Panc1 (cell line): ENCODE measurements around the gene NTF4. TPM values are rescaled to one million over a fixed set of nuclear protein-coding genes. Genes with fewer than 3 reads are reported as not detected.
"Not testable (repeated sequence)": the region's sequence is repeated elsewhere in the genome, so short reads cannot be mapped to it uniquely, and the experiment has no call there.

ENCODE experiments used
- ATAC-seq: fragments of 200-7000 bp; cut with Tn5 transposase; 2 replicates; pipeline ENCODE4 v1.9.1; 2020; ENCODE audit warnings: mild to moderate bottlenecking, moderate library complexity
- BruUV-seq: library from RNA; stranded (reverse); fragments of 400-500 nt; replicated peaks from 2 replicates; lab custom pipeline; 2021; lab: Mats Ljungman, UMichigan
- CTCF ChIA-PET: fragments of 300-600 bp; sonication (Branson Sonifier 250); formaldehyde crosslinking; loops from one replicate; lab custom pipeline; 2022; ENCODE audit warnings: antibody characterized with exemption; lab: Charles Lee
- POLR2A ChIA-PET: fragments of 300-600 bp; sonication (Branson Sonifier 250); formaldehyde crosslinking; loops from one replicate; lab custom pipeline; 2022; ENCODE audit warnings: antibody characterized with exemption; lab: Charles Lee
- DNase-seq: peaks from one replicate; pipeline ENCODE4 v3.0.0-alpha.2; 2010; ENCODE audit warnings: low read depth, low spot score
- H3K27ac ChIP-seq: 2 replicates; pipeline ENCODE4 v1.5.1; 2011; ENCODE audit warnings: mild to moderate bottlenecking, low read length, inconsistent platforms
- H3K27me3 ChIP-seq: fragments of 200-500 bp; sonication (Bioruptor generic); 2 replicates; pipeline ENCODE4 v1.6.0; 2014; ENCODE audit warnings: low read length, inconsistent platforms; ENCODE audit not compliant: control insufficient read depth, insufficient read depth
- H3K36me3 ChIP-seq: fragments of 200-500 bp; sonication (Bioruptor generic); 2 replicates; pipeline ENCODE4 v1.5.1; 2014; ENCODE audit warnings: inconsistent platforms, mild to moderate bottlenecking, low read length, moderate library complexity; ENCODE audit not compliant: control insufficient read depth, insufficient read depth
- H3K4me1 ChIP-seq: 2 replicates; pipeline ENCODE4 v1.5.1; 2011; ENCODE audit warnings: inconsistent platforms, mild to moderate bottlenecking, low read length, moderate library complexity; ENCODE audit not compliant: control insufficient read depth, insufficient read depth
- H3K4me3 ChIP-seq, 2 experiments: 2 replicates each; pipeline ENCODE4 v1.5.1; 2011 to 2012; ENCODE audit warnings: low read depth in 2 of 2, low read length in 2 of 2, mild to moderate bottlenecking in 2 of 2, inconsistent platforms in 1 of 2, moderate library complexity in 1 of 2
- H3K9me3 ChIP-seq: fragments of 200-500 bp; sonication (Bioruptor generic); 2 replicates; pipeline ENCODE4 v1.5.1; 2014; ENCODE audit warnings: low read depth, mild to moderate bottlenecking, inconsistent platforms, low read length, moderate library complexity; ENCODE audit not compliant: control insufficient read depth, insufficient read depth
- CTCF ChIP-seq: fragments of 450-650 bp; IDR thresholded peaks from 2 replicates; pipeline ENCODE4 v1.5.1; 2017; ENCODE audit warnings: mild to moderate bottlenecking
- TCF7L2 ChIP-seq: IDR thresholded peaks from 2 replicates; pipeline ENCODE4 v1.6.1; 2011; ENCODE audit warnings: mild to moderate bottlenecking, low read depth, low read length, inconsistent platforms
- in situ Hi-C: cut with HindIII; loops from 2 replicates; pipeline ENCODE4 v1.10.0; 2016; ENCODE audit warnings: low sequenced_read_pairs, low pct_unique_long_range_greater_than_20kb
- intact Hi-C: fragments of 100-400 bp; cut with micrococcal nuclease; formaldehyde crosslinking; loops from one replicate; pipeline ENCODE4 v1.10.0; 2022; ENCODE audit not compliant: unreplicated experiment
- total RNA-seq: library from RNA; stranded (reverse); gene quantifications from one replicate; pipeline ENCODE4 v1.2.1, GENCODE V29; 2021; ENCODE audit not compliant: unreplicated experiment

NTF4 gene
- total RNA-seq, 1 experiment from 2014 or later, result 0.39 TPM

GRCh38 chr19:49036815-49037214, 27.8 kb downstream of the NTF4 start, which contains the start of gene CGB1:
TSS of gene CGB1 (minus strand) at chr19:49036895. CDS start at chr19:49036711, 184 bp downstream.
- ATAC-seq, POLR2A ChIA-PET: not testable (repeated sequence)

GRCh38 chr19:49031642-49032301, 32.8 kb downstream of the NTF4 start, which contains the start of gene CGB2:
TSS of gene CGB2 (plus strand) at chr19:49031890. CDS start at chr19:49032096, 206 bp downstream.
- CTCF ChIA-PET, result not testable (repeated sequence)

More at GRCh38 chr19:49036815-49037214, 27.8 kb downstream of the NTF4 start, which contains the start of gene CGB1:
- H3K36me3 ChIP-seq, H3K4me1 ChIP-seq, CTCF ChIA-PET, H3K4me3 ChIP-seq, DNase-seq, H3K9me3 ChIP-seq, in situ Hi-C loops, H3K27ac ChIP-seq, BruUV-seq, H3K27me3 ChIP-seq, intact Hi-C loops: not testable (repeated sequence)
- TF ChIP-seq CTCF, result peak; percentile 80
- TF ChIP-seq TCF7L2, result peak; percentile 54; the same call in 1 of the 2 replicates

GRCh38 chr19:49030323-49030722, 34.3 kb downstream of the NTF4 start:
- H3K4me3 ChIP-seq, H3K27me3 ChIP-seq, BruUV-seq, CTCF ChIA-PET, H3K9me3 ChIP-seq, H3K27ac ChIP-seq, ATAC-seq, H3K36me3 ChIP-seq, in situ Hi-C loops, POLR2A ChIA-PET, H3K4me1 ChIP-seq, intact Hi-C loops, DNase-seq: not testable (repeated sequence)

More at GRCh38 chr19:49031642-49032301, 32.8 kb downstream of the NTF4 start, which contains the start of gene CGB2:
- intact Hi-C loops, H3K9me3 ChIP-seq, H3K27ac ChIP-seq, in situ Hi-C loops, POLR2A ChIA-PET, H3K27me3 ChIP-seq, H3K4me3 ChIP-seq, H3K4me1 ChIP-seq, ATAC-seq, DNase-seq, H3K36me3 ChIP-seq, BruUV-seq: not testable (repeated sequence)
- TF ChIP-seq CTCF, result peak; percentile 69

- DNase-seq, H3K36me3 ChIP-seq, BruUV-seq, CTCF ChIA-PET, intact Hi-C loops, in situ Hi-C loops, ATAC-seq, H3K4me1 ChIP-seq, H3K4me3 ChIP-seq, H3K27ac ChIP-seq, H3K27me3 ChIP-seq, POLR2A ChIA-PET, H3K9me3 ChIP-seq: not testable (repeated sequence)
These were observed 34.9 kb downstream of the NTF4 start for GRCh38 chr19:49029749-49030148.

- H3K27me3 ChIP-seq, H3K4me1 ChIP-seq, H3K4me3 ChIP-seq, in situ Hi-C loops, BruUV-seq, H3K36me3 ChIP-seq, DNase-seq, POLR2A ChIA-PET, H3K27ac ChIP-seq, CTCF ChIA-PET, intact Hi-C loops, ATAC-seq, H3K9me3 ChIP-seq: not testable (repeated sequence)
These were observed 35.9 kb downstream of the NTF4 start for GRCh38 chr19:49028686-49029085.

- H3K9me3 ChIP-seq, intact Hi-C loops, ATAC-seq, in situ Hi-C loops, H3K36me3 ChIP-seq, H3K27me3 ChIP-seq, DNase-seq, H3K4me1 ChIP-seq, BruUV-seq, POLR2A ChIA-PET, H3K4me3 ChIP-seq, CTCF ChIA-PET, H3K27ac ChIP-seq: not testable (repeated sequence)
These were observed 39.0 kb downstream of the NTF4 start for GRCh38 chr19:49025599-49025998.
